ENCODE data around the gene CCDC15.
"Not testable (repeated sequence)": the region's sequence is repeated elsewhere in the genome, so short reads cannot be mapped to it uniquely, and the experiment has no call there.

GRCh38 chr11:125029431-125029830 lies 75.4 kb downstream of the CCDC15 start:
- not testable (repeated sequence) for TF ChIP-seq POLR2A (IDR thresholded peaks at IDR 0.05; ENCODE audit: low read depth); POLR2AphosphoS5 (IDR thresholded peaks at IDR 0.05); CTCF (IDR thresholded peaks at IDR 0.05)

Measured in esophagus muscularis mucosa (tissue), 3 donors.